NOMO-1 (cell line): ENCODE results near the gene SDK2.

Source experiments
- DNase-seq, 2 experiments: peaks; one replicate each; lab custom pipeline; 2025; ENCODE audit not compliant: unreplicated experiment in 2 of 2; lab: John Stamatoyannopoulos, UW

SDK2 gene

GRCh38 chr17:73380439-73381106, 263.7 kb downstream of the SDK2 start:
- DNase-seq, result no peak

- DNase-seq, result no peak
Measured at GRCh38 chr17:73379826-73380225, 264.4 kb downstream of the SDK2 start.

GRCh38 chr17:73378974-73379470, 265.2 kb downstream of the SDK2 start:
- DNase-seq, result no peak

GRCh38 chr17:73376636-73377035, 267.6 kb downstream of the SDK2 start:
- no peak for DNase-seq

- DNase-seq, result no peak
Measured at GRCh38 chr17:73376152-73376551, 268.1 kb downstream of the SDK2 start.

- DNase-seq, result peak; percentile 8 to 9
Measured at GRCh38 chr17:73371836-73372235, 272.4 kb downstream of the SDK2 start.

- no peak for DNase-seq
Measured at GRCh38 chr17:73371285-73371684, 273.0 kb downstream of the SDK2 start.

GRCh38 chr17:73369817-73370490, 274.3 kb downstream of the SDK2 start:
- peak; percentile 73 to 86 for DNase-seq

- DNase-seq, result no peak
Measured at GRCh38 chr17:73369111-73369521, 275.1 kb downstream of the SDK2 start.

GRCh38 chr17:73368085-73368631, 276.1 kb downstream of the SDK2 start:
- no peak for DNase-seq

GRCh38 chr17:73365906-73366623, 278.2 kb downstream of the SDK2 start:
- DNase-seq, result no peak

GRCh38 chr17:73365301-73365874, 278.9 kb downstream of the SDK2 start:
- DNase-seq, result no peak

- no peak for DNase-seq
Measured at GRCh38 chr17:73364155-73364522, 280.1 kb downstream of the SDK2 start.

- no peak for DNase-seq
Measured at GRCh38 chr17:73363442-73364154, 280.6 kb downstream of the SDK2 start.

GRCh38 chr17:73362697-73363096, 281.5 kb downstream of the SDK2 start:
- no peak for DNase-seq

- no peak for DNase-seq
Measured at GRCh38 chr17:73360961-73361761, 283.1 kb downstream of the SDK2 start.

GRCh38 chr17:73359987-73360410, 284.2 kb downstream of the SDK2 start:
- DNase-seq, result peak; percentile 25 to 58

GRCh38 chr17:73359352-73359751, 284.9 kb downstream of the SDK2 start:
- no peak for DNase-seq

GRCh38 chr17:73358668-73359067, 285.6 kb downstream of the SDK2 start:
- DNase-seq, result no peak

- DNase-seq, result no peak
Measured at GRCh38 chr17:73357981-73358380, 286.3 kb downstream of the SDK2 start.
